GM21367 (cell line): Measurements from ENCODE around the gene CAT.

Source experiments
- ATAC-seq: cut with Tn5 transposase; IDR thresholded peaks from one replicate; pipeline ENCODE4 v1.9.1; 2021; ENCODE audit not compliant: unreplicated experiment

CAT gene

DNA sequence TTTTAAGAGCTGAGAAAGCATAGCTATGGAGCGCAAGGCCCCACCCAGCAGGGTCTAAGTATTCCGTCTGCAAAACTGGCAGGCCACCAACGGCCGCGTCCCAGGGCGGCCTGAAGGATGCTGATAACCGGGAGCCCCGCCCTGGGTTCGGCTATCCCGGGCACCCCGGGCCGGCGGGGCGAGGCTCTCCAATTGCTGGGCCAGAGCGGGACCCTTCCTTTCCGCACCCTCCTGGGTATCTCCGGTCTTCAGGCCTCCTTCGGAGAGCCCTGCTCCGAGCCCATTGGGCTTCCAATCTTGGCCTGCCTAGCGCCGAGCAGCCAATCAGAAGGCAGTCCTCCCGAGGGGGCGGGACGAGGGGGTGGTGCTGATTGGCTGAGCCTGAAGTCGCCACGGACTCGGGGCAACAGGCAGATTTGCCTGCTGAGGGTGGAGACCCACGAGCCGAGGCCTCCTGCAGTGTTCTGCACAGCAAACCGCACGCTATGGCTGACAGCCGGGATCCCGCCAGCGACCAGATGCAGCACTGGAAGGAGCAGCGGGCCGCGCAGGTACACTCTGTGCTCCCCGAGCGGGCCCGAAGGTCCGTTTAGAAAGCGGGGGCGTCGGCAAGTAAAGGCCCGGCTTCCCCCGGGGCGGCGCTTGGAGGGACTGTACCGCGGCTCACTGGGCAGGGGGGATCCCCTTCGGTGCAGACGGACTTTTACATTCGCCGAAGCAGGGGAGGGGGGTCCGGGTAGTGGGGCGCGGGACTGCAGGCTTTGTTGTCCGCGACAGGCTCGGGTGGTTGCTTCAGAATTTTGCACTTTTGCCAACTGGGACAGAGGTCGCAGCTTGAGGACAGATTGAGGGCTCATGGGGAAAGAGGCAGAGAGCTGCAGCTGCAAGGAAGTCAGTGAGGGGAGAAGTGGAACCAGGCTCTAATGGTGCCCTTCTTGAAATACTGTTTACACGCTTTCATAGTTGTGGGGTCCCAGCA lies at the start of gene CAT:
TSS of gene CAT (plus strand) at position 406 of the 979 bp plus-strand sequence. CDS start at position 486, 80 bp downstream.
- peak; percentile 95 for ATAC-seq

DNA sequence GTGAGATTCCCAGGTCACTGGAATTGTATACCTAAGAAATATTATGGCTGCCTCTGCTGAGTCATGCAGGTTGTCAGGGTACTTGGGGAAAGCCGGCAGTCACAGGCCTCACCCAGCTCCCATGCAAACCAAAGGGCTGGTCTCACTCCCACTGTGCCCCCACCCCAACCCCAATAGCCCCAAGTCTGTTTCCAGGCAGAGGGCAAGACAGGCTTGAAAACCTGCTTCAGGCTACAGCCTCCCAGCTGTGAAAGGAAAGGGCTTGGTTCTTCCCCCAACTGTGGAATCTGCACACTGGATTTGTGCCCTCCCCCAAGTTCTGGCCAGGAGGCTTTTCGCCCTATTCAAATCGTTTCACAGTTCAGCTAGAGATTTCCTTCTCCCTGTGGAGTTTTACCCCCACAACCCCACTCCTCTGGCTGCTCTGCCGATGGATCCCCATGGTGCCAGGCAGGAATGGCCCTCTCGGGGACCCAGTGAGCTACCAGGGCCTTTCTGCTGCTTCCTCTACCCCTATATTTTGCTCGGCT lies 43.9 kb upstream of the CAT start:
- ATAC-seq = no peak

DNA sequence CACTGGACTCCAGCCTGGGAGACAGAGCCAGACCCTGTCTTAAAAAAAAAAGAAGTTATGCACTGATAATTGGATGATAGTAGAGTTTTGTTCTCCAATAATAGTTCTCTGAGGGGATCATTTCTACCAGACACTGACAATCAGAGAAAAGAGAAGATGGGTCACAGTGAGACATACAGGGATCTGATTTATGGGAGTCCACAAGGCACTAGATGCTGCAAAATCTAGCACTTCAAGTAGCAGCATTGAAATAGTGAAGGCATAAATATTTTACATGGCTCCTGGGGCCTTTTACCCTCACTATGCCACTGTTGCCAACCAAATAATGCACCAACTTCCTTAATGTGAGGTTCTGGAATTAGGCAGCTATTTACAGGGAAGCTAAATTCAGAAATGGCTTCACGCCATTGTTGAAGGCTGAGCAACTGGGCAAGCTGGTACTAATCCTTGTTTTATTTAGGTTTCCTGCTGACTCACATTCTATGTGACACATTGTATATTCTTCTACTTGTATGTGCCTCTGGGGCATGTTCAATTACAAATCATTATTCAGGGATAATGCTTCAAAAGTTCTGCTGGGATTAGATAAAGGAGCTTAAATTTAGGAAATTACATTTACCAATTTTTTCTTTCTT lies 42.7 kb upstream of the CAT start:
- ATAC-seq = no peak

DNA sequence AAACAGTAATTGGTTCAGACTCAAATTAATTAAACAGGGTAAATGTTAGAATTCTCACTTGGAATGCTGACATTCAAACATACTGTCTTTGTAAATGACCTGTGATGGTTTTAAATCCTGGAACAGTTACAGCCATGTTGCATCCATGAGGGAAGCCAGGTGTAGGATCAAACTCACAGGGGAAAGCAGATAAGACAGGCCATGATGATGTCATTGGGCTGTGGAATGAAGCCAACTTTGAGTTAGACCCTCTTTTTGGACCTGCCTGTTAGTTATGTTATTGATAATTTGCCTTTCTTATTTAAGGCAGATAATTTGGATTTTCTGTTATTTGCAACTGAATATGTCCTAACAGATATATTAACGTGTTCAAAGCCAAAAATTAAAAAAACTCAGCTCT lies 41.6 kb upstream of the CAT start:
- no peak for ATAC-seq

DNA sequence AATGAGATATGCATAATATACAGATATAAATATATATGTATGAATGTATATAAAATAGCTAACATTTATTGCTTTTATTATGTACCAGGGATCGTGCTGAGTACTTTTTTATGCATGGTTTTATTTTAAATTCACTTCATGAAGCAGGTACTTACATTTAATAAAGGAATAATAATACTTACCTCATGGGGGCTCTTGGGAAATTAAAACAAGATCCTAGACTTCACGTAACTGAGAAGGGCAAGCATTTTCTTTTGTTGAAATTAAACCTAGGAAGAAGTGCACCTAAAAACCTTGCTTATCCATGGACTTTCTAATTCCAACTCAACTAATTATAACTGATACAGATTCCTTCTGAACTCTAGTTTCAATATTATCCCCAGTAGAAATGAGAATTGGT lies 40.9 kb upstream of the CAT start:
- no peak for ATAC-seq

DNA sequence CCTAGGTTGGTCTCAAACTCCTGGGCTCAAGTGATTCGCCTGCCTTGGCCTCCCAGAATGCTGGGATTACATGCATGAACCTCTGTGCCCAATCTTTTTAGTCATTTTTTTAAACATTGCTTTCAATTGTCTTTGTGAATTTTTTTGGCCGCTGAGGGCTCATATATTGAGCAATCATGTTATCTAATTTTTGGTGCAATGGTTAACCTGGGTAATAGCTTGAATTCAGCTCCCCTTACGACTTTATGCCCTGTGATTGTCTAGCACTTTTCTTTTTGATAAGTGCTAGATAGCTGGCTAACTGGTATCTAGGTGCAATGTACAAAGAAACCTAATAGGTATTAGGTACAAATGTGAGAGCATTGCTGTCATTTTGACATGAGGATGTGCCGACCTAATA lies 35.3 kb upstream of the CAT start:
- no peak for ATAC-seq

DNA sequence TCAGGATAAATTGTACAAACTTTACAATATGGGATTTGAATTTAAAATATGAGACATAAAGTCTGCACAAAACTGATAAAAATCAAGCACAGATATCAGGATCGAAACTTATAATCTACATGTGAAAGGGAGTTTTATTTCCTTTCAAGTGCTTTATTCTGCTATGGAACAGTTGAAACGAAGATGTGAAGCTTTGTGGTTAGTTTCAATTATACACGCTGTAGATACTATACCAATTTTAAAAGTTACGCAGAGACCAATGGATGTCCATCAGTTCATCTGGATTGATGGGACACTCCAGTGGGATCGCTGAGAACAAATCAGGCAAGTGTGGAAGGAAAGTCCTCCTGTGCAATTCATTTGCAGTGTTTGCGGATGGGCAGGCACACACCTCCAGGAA lies 34.5 kb upstream of the CAT start:
- no peak for ATAC-seq

DNA sequence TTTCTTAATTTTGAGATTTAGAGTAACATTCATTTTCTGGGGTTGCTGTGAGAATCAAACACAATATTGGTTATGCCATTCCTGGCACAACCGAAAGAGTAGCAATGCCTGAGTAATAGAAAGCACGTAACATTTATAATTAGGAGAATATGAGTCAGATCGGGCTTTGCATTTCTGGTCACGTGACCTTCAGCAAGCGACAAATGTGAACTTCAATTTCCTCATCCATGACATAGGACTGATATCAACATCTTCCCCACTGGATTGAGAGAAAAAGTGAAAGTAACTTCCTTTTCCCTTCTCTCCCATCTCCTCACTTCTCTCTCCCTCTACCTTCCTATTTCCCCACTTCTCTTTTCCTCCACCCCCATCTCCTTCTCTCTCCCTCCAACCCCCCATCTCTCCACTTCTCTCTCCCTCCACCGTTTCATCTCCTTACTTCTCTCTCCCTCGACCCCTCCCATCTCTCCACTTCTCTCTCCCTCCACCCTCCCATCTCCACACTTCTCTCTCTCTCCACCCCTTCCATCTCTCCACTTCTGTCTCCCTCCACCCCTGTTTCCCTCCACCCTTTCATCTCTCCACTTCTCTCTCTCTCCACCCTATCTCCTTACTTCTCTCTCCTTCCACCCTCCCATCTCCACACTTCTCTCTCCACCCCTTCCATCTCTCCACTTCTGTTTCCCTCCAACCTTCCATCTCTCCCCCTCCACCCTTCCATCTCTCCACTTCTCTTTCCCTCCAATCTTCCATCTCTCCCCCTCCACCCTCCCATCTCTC lies 33.5 kb upstream of the CAT start:
- ATAC-seq = no peak

DNA sequence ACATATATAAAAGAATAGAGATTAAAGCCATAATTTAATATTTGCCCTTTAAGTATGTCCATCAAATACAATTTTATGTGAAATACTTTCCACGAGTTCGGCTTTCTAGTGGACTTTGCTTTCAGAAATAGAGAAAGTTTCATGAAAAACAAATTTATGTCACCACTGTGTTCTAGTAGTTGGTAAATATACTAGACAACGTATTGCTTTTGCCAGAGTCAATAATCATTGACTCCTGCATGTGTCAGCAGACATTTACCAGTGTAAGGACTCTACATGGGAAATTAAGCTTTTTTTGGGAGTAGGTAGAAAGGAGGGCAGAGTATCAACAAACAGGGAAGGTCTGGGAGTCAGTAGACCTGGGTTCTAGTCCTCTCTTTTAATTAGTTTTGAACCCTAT lies 32.3 kb upstream of the CAT start:
- ATAC-seq = no peak

DNA sequence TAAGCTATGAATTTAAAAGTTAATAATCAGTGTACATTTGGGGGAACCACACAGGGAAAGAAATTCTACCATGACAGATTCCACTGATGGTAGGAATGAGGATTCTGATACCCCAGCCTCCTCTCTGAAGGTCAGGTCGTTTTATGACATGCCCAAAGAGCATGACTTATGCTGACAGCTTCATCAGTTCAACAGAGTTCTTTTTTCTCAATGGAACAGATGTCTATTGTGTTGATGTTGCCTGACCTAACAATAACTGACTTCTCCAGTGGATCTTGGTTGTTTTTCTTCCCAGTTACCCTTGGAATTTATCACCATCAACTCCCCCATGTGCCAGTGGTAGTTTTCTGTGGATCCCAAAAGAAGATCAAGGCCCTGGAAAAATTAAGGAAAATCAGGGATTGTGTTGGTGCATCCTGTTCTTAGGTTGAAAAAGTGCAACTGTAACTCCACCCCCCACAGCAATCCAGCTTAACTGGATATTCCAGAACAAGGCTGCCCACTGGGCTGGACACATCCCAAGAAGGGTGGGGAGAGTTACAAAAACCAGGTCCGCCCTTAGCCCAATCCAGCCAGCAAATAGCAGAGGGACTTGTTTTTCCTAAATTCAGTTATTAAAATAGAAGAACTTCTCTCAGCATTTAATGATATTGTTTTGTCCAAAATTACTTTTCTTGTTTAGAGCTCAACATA lies 31.5 kb upstream of the CAT start:
- ATAC-seq = no peak

DNA sequence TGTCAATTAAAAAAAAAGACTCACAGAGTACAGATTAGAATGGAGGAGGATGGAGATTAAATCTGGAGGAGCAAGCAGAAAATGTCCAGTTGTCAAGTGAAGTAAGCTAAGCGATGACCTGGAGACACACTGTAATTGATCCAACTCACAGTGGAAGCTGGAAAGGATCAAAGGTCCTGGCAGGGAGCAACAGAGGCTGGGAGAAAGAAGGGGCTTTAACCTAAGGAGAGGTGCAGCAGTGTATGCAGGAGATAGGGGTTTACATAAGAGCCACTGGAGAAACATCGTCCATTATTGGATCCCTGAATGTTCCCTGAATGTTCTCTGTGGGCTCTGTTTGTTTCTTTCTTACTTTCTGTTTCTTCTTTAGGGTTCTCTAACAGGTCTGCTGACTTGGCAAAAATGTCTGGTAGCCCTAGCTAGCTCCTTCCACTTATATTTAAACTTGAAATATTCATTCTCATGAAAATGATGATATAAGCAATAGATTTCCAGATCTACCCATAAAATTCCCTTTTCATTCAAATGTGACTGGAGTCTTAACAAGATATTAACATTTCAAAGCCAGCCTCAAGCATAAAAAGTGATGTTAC lies 30.1 kb upstream of the CAT start:
- no peak for ATAC-seq

DNA sequence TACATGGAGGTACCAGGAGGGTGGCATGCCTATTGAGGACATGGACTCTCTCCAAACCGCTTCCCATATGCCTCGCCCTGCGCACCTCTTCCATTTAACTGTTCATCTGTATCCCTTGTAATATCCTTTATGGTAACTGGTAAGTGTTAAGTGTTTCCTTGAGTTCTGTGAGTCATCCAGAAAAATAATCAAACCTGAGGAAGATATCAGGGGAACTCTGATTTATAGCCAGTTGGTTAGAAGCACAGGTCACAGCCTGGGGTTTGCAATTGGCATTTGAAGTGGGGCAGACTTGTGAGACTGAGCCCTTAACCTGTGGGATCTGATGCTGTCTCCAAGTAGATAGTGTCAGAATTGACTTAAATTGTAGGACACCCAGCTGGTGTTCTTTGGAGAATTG lies 27.6 kb upstream of the CAT start:
- no peak for ATAC-seq

DNA sequence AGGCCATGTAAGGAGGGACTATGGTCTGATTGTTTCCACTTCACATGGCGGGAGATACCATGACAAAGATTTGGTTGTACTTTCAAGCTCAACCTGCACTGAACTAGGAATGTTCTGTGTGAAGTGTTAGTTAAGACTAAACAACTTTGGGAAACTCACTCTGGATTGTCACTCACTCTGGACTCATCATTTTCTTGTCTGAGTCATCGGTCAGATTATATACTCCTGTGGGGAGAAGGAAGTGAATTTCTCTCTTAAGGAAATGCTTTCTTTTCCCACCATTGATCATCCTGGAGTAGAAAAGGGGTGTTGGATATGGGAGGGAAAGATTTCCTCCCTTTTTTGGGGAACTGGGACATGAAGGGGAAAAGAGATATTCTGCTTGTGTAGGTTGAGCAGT lies 26.9 kb upstream of the CAT start:
- no peak for ATAC-seq

DNA sequence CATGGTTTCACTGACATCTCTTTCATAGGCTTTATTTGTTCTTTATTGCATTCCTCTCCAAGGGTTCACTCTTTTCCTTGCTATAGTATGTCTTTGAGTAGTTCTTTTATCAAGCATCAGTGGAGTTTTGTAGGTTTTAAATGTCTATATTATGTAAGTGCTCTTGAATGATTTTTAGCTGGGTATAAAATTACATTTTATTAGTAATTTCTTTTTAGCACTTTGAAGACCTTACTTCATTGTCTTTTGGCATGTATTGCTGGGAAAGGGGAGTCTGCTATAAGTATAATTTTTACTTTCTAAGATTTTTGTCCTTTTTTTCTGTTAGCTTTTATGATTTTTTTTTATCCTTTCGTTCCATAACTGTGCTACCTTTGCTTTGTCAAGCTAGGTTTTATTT lies 25.5 kb upstream of the CAT start:
- no peak for ATAC-seq

DNA sequence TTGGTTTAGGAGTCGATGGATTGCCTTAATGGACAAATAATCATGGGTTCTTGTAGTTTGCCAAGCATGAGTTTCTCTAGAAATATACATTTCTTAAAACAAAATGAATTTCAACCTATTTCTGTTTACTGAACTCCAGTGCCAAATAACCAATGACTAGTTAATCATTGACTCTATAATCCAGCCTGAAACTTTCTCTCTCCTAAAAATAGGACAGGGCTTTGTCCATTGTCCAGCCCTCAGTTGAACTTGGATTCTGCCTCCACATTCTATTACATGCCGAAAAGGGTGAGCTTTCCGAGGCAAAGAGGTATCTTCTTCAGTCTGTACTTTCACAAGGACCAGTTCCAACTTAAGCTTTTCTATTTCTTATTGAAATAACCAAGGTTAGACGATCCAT lies 23.2 kb upstream of the CAT start:
- ATAC-seq = no peak

DNA sequence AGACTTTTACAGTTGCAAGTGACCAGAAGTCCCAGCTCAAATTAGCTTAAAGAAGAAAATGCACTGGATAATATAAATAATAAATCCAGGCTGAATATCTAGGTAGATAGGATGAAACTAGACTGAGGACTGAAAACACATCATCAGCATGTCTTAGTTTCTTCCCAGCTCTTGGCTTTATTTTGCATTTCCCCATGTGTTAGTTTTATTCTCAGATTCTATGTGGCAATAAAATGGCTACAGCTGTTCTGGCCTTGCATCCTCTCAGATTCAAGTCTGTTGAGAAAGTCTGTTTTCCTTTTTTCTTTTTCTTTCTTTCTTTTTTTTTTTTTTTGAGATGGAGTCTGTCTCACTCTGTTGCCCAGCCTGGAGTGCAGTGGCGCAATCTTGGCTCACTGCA lies 22.6 kb upstream of the CAT start:
- no peak for ATAC-seq

DNA sequence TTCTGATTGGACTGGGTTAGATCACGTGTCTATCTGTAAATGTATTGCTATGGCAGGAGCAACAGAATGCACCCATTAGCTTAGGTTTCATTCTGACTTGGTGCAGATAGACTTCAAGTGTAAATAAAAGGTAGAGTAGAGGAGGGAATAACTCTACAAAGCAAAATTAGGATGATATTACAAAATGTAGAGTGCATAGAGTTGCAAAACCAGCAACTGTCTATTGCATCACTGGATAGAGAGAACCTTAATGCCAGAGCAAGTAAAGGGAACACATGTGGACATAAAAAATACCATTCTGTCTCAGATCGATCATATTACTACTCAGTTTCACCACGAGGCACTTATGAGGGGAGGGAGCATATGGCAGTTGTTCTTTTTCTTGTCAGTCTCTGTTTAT lies 22.0 kb upstream of the CAT start:
- no peak for ATAC-seq

DNA sequence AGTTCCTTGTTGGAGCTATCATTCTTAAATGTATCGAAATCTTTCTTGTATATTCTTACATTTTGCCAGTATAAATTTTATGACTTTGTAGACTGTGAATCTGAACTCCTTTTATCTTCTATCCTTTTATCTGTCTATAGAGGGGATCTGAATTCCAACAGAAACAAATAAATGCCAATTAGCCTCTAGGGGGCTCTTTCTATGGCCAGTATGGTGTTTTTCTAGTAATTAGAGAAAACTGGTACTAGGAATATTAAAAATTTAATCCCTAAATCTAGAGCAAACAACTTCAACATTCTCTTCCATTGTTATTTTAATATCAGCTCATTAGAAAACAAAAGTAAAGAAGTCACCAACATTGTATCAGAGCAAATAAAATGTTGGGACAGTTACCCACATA lies 21.5 kb upstream of the CAT start:
- no peak for ATAC-seq

DNA sequence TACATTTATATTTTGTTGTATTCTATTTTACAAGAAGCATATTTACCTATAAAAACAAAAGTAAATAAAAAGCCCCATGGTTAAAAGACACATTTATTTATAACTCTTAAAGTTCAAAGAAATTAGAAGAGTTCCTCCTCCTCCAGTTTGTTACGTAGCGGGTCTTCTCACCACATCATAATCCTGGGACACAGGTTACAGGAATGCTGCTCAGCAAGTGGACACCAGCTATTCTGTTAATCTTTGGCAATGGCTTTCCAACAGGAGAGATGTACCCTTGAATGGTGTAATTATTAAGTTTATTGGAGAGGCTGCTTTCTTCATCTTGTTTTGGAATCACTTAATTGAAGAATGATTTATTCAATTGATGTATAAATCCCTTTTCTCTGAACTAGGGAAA lies 19.6 kb upstream of the CAT start:
- no peak for ATAC-seq

DNA sequence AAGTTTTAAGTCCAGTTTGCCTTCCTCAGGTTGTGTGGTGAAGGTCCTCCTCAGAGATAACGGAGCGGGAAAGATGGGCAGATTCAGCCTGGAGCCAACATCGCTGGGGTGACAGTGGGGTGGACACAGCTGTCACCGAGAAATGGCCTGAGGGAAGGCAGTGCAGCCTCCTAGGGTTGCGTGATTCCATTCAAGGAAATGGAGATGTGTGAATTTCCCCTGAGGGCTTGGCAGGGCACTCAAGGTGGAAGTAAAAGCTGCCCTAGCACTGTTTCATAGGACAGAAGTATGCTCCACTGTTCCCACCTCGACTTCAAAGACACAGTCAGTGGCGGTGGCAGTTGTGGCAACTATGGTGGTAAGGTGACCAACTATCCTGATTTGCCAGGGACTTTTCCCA lies 15.4 kb upstream of the CAT start:
- ATAC-seq = no peak
